Measurements from ENCODE around the gene DDX10. TPM values are rescaled to one million over a fixed set of nuclear protein-coding genes. Genes with fewer than 3 reads are reported as not detected.

The DDX10 gene
- total and polyA plus RNA-seq, 2 of the 8 experiments (the other 6 are each of a cell fraction or from before 2014, with no cell fraction given): 49.2 to 52.2 TPM

DNA sequence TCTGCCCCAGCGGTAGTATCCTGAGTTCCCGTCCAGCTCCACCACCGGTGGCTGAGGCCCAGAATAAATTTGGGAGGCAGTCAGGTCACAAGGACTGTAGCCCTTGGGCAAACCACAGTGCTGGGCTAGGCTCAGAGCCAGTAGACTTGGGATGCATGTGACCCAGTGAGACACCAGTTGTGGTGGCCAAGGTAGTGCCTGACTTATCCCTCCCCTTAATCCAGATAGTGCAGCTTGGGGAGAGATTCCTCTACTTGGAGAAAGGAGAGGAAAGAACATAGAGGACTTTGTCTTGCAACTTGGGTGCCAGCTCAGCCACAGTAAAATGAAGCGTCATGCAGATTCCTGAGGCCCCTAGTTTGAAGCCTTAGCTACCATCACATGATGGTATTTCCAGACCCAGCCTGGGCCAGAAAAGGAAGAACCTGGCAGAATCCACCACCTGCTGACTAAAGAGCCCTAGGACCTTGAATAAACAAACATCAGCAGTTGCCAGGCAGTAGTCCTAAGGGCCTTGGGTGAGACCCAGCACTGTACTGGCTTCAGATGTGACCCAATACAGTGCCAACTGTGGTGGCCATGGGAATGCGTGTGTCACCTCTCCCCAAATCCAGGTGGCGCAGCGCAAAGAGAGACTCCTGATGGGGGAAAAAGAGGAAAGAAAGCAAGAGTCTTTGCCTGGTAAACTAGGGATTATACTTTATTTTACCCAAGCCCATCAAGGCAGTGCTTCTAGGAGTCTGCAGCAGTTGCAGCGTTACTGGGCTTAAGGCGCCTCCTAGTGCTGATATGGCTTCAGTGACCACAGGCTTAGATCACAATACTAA, 17.0 kb upstream of the DDX10 start (continued):
- TF ChIP-seq CTCF (IDR thresholded peaks at IDR 0.05; ENCODE audit: control extremely low read depth in 1 of 3, insufficient read depth in 1 of 3, low read depth in 1 of 3, low read length in 3 of 3) (peak; percentile 51 to 92 (median 87)), RNF2 (IDR thresholded peaks at IDR 0.05; ENCODE audit: borderline replicate concordance, low read depth, low read length, missing control alignments, poor library complexity, severe bottlenecking) (no peak), POLR2AphosphoS5 (IDR thresholded peaks at IDR 0.05; ENCODE audit: low read depth, low read length) (no peak), JUND (IDR thresholded peaks at IDR 0.05; ENCODE audit: low read length) (0 out of 2 replicates have a peak, but pooled peaks have one; percentile 18), RAD21 (IDR thresholded peaks at IDR 0.05 in 1 of 2, conservative IDR thresholded peaks at IDR 0.05 in 1 of 2; ENCODE audit: low read depth in 2 of 2, low read length in 2 of 2) (peak; percentile 99)
- TF ChIP-seq, protein P1, sequence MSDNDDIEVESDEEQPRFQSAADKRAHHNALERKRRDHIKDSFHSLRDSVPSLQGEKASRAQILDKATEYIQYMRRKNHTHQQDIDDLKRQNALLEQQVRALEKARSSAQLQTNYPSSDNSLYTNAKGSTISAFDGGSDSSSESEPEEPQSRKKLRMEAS (IDR thresholded peaks at IDR 0.05): 0 out of 2 replicates have a peak, but pooled peaks have one; percentile 12

All from H1 (cell line).